Esophagus muscularis mucosa (tissue), 4 donors: ENCODE results near the gene GPATCH4. TPM values are rescaled to one million over a fixed set of nuclear protein-coding genes. Genes with fewer than 3 reads are reported as not detected.

Source experiments
- DNase-seq: peaks from one replicate; pipeline ENCODE4 v3.0.0-alpha.2; 2017; ENCODE audit errors: extremely low spot score
- H3K27ac ChIP-seq, 4 donors: fragments of 200-600 bp; sonication (generic); replicated peaks in 1 of 4; 1 replicate in 3 of 4; 2 replicates in 1 of 4; pipeline ENCODE4 v1.5.1; 2016 to 2019; ENCODE audit warnings: mild to moderate bottlenecking in 1 of 4
- H3K27me3 ChIP-seq, 4 donors: fragments of 200-600 bp; sonication (generic); one replicate each; pipeline versions ENCODE4 v1.5.1 to v1.6.0; 2016 to 2019
- H3K36me3 ChIP-seq, 4 donors: fragments of 200-600 bp; sonication (generic); one replicate each; pipeline ENCODE4 v1.5.1; 2016 to 2019
- H3K4me1 ChIP-seq, 4 donors: fragments of 200-600 bp; sonication (generic); one replicate each; pipeline ENCODE4 v1.5.1; 2016 to 2019
- H3K4me3 ChIP-seq, 4 donors: fragments of 200-600 bp; sonication (generic); 1 replicate in 2 of 4; 2 replicates in 2 of 4; pipeline ENCODE4 v1.5.1; 2016 to 2019; ENCODE audit warnings: mild to moderate bottlenecking in 4 of 4, moderate library complexity in 1 of 4
- H3K9me3 ChIP-seq, 4 donors: fragments of 200-600 bp; sonication (generic); 1 replicate in 3 of 4; 2 replicates in 1 of 4; pipeline ENCODE4 v1.5.1; 2016 to 2019
- CTCF ChIP-seq, 3 experiments: fragments of 200-600 bp in 2 of 3; fragments of 450-650 bp in 1 of 3; sonication (generic) in 2 of 3; IDR thresholded peaks; one replicate each; pipeline ENCODE4 v1.5.1; 2017 to 2019; ENCODE audit warnings: antibody characterized with exemption in 3 of 3, mild to moderate bottlenecking in 2 of 3, moderate library complexity in 1 of 3
- EP300 ChIP-seq: sonication (generic); formaldehyde crosslinking; IDR thresholded peaks from one replicate; pipeline ENCODE4 v1.6.1; 2017; ENCODE audit warnings: antibody characterized with exemption
- POLR2A ChIP-seq: fragments of 450-650 bp; IDR thresholded peaks from one replicate; pipeline ENCODE4 v1.6.1; 2017; ENCODE audit warnings: antibody characterized with exemption, moderate library complexity, mild to moderate bottlenecking, low read depth
- POLR2AphosphoS5 ChIP-seq, 2 donors: sonication (generic); formaldehyde crosslinking; IDR thresholded peaks; one replicate each; pipeline ENCODE4 v1.6.1; 2017; ENCODE audit warnings: antibody characterized with exemption in 2 of 2
- WGBS: methylation state at CpG from one replicate; pipeline ENCODE4 v1.1.5; 2018; 5-methylcytosine and 5-hydroxymethylcytosine counted together
- intact Hi-C: fragments of 100-400 bp; cut with DNase I; formaldehyde crosslinking; loops from one replicate; pipeline ENCODE4 v1.15.1; 2023
- total RNA-seq, 4 donors: library from RNA; depleted of rRNA; stranded (reverse); fragments of >200 nt; gene quantifications; one replicate each; pipeline versions ENCODE4 v1.1.0 to v1.2.1, GENCODE V29; 2016

Gene GPATCH4
- total RNA-seq, 4 donors from 2014 or later = 22.6 to 32.8 (median 26.4) TPM

DNA sequence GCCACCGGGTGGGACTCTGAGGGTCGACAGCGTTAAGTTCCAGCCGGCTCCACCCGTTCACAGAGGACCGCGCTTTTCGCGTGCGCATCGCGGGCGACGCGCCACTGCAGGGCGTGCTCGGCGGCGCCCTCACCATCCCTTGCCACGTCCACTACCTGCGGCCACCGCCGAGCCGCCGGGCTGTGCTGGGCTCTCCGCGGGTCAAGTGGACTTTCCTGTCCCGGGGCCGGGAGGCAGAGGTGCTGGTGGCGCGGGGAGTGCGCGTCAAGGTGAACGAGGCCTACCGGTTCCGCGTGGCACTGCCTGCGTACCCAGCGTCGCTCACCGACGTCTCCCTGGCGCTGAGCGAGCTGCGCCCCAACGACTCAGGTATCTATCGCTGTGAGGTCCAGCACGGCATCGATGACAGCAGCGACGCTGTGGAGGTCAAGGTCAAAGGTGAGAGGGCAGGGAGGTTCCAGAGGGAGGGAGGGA lies 45.5 kb upstream of the GPATCH4 start:
- peaks cover 3 to 96% (median 22%) of the 10 kb centered on the region in 4 donors for H3K27me3 ChIP-seq
- intact Hi-C loops = no loop called here
- H3K4me1 ChIP-seq = peaks cover 7 to 10% (median 8%) of the 10 kb centered on the region in 4 donors
- no peak overlapping the region for H3K27ac ChIP-seq
- no peaks in the 10 kb centered on the region for H3K36me3 ChIP-seq
- 37% methylated on average over 26 of the region's 51 CpGs for WGBS
- no peak for DNase-seq
- no peak overlapping the region for H3K4me3 ChIP-seq
- no peak for TF ChIP-seq POLR2A
- H3K9me3 ChIP-seq = no peaks in the 10 kb centered on the region

GRCh38 chr1:156645666-156646065 lies 44.4 kb upstream of the GPATCH4 start:
- Histone ChIP-seq H3K27me3 (peaks cover 3 to 96% (median 28%) of the 10 kb centered on the region in 4 donors), H3K4me3 (no peak overlapping the region), H3K4me1 (peaks cover 12 to 21% (median 18%) of the 10 kb centered on the region in 4 donors), H3K27ac (no peak overlapping the region), H3K9me3 (no peaks in the 10 kb centered on the region), H3K36me3 (no peaks in the 10 kb centered on the region)
- no peak for TF ChIP-seq CTCF (IDR thresholded peaks at IDR 0.05)
- TF ChIP-seq POLR2A = no peak
- no peak for TF ChIP-seq EP300
- no peak for TF ChIP-seq POLR2AphosphoS5 (IDR thresholded peaks at IDR 0.05)
- intact Hi-C loops = no loop called here
- whole genome bisulfite sequencing = 87% methylated on average over 1 of the region's 1 CpG
- DNase-seq = no peak

- intact Hi-C loops = no loop called here
- DNase-seq = no peak
- no peak overlapping the region for H3K27ac ChIP-seq
- H3K4me1 ChIP-seq = peaks cover 12 to 21% (median 18%) of the 10 kb centered on the region in 4 donors
- 71% methylated on average over 3 of the region's 3 CpGs for WGBS
- no peaks in the 10 kb centered on the region for H3K9me3 ChIP-seq
- H3K27me3 ChIP-seq = peaks cover 3 to 98% (median 35%) of the 10 kb centered on the region in 4 donors
- H3K4me3 ChIP-seq = no peak overlapping the region
- TF ChIP-seq POLR2A (no peak), EP300 (no peak), CTCF (IDR thresholded peaks at IDR 0.05) (no peak), POLR2AphosphoS5 (IDR thresholded peaks at IDR 0.05) (no peak)
- H3K36me3 ChIP-seq = no peaks in the 10 kb centered on the region
These were observed 43.8 kb upstream of the GPATCH4 start for GRCh38 chr1:156645056-156645455.

- H3K27me3 ChIP-seq = peaks cover 3 to 98% (median 39%) of the 10 kb centered on the region in 4 donors
- 64% methylated on average over 1 of the region's 1 CpG for WGBS
These were observed 43.4 kb upstream of the GPATCH4 start for GRCh38 chr1:156644640-156645039.

DNA sequence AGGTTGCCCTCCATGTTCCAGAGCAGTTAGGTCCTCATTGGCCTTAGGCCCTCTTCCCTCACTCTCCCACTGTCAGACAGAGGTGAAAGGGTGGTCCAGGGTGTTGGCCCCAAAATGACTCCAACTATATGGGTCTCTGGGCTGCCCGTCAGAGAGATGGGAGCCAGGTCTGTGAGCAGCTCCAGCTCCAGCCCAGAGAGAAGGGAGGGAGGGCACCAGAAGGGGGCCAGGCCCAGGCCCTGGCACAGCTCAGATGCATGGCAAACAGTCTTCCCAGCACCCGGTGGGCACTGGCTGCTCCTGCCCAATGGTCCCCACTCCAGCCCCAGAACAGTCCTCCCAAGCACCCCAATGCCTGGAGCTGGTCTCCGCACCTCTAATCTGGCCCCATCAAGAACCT lies 42.9 kb upstream of the GPATCH4 start:
- 88% methylated on average over 2 of the region's 3 CpGs for WGBS
- intact Hi-C loops = no loop called here
- no peak overlapping the region for H3K27ac ChIP-seq
- TF ChIP-seq EP300 = no peak
- TF ChIP-seq POLR2A = no peak
- TF ChIP-seq POLR2AphosphoS5 (IDR thresholded peaks at IDR 0.05) = no peak
- TF ChIP-seq CTCF (IDR thresholded peaks at IDR 0.05) = no peak
- peaks cover 3 to 98% (median 43%) of the 10 kb centered on the region in 4 donors for H3K27me3 ChIP-seq
- no peak overlapping the region for H3K4me3 ChIP-seq
- no peak for DNase-seq
- peaks cover 12 to 21% (median 18%) of the 10 kb centered on the region in 4 donors for H3K4me1 ChIP-seq
- no peaks in the 10 kb centered on the region for H3K36me3 ChIP-seq
- H3K9me3 ChIP-seq = no peaks in the 10 kb centered on the region

More at GRCh38 chr1:156644640-156645039, 43.4 kb upstream of the GPATCH4 start:
- Histone ChIP-seq H3K27ac (no peak overlapping the region), H3K36me3 (no peaks in the 10 kb centered on the region), H3K4me3 (no peak overlapping the region), H3K9me3 (no peaks in the 10 kb centered on the region), H3K4me1 (peaks cover 12 to 21% (median 18%) of the 10 kb centered on the region in 4 donors)
- intact Hi-C loops = no loop called here
- no peak for DNase-seq
- TF ChIP-seq EP300 (no peak), CTCF (IDR thresholded peaks at IDR 0.05) (no peak), POLR2AphosphoS5 (IDR thresholded peaks at IDR 0.05) (no peak), POLR2A (no peak)
